GM23338 (cell line): ENCODE data around the gene TSSC4. TPM values are rescaled to one million over a fixed set of nuclear protein-coding genes. Genes with fewer than 3 reads are reported as not detected.

Source experiments
- ATAC-seq: fragments of 200-7000 bp; cut with Tn5 transposase; 3 replicates; pipeline ENCODE4 v1.9.1; 2020
- DNase-seq: peaks from one replicate; pipeline ENCODE4 v3.0.0-alpha.2; 2015; ENCODE audit warnings: low spot score
- H2AFZ ChIP-seq: fragments of 200-600 bp; sonication (generic); 2 replicates; pipeline ENCODE4 v1.8.0; 2016; ENCODE audit warnings: antibody characterized with exemption, mild to moderate bottlenecking, moderate library complexity
- H3F3A ChIP-seq: fragments of 200-600 bp; sonication (generic); replicated peaks from 2 replicates; pipeline ENCODE4 v1.8.0; 2017; ENCODE audit warnings: antibody characterized with exemption, mixed run types, low read depth
- H3K27ac ChIP-seq: fragments of 200-600 bp; sonication (generic); 2 replicates; pipeline ENCODE4 v1.6.1; 2016; ENCODE audit warnings: low read depth
- H3K27me3 ChIP-seq: fragments of 200-600 bp; sonication (generic); 2 replicates; pipeline ENCODE4 v1.8.0; 2016; ENCODE audit warnings: mild to moderate bottlenecking, mixed run types, moderate library complexity; ENCODE audit not compliant: insufficient read depth
- H3K36me3 ChIP-seq: fragments of 200-600 bp; sonication (generic); 2 replicates; pipeline ENCODE4 v1.8.0; 2016; ENCODE audit warnings: mild to moderate bottlenecking; ENCODE audit not compliant: insufficient read depth
- H3K4me1 ChIP-seq: fragments of 200-600 bp; sonication (generic); 2 replicates; pipeline ENCODE4 v1.8.0; 2016; ENCODE audit warnings: mild to moderate bottlenecking, moderate library complexity; ENCODE audit not compliant: insufficient read depth
- H3K4me2 ChIP-seq: fragments of 200-600 bp; sonication (generic); 2 replicates; pipeline ENCODE4 v1.7.1; 2017; ENCODE audit warnings: mixed run types
- H3K4me3 ChIP-seq: fragments of 200-600 bp; sonication (generic); 2 replicates; pipeline ENCODE4 v1.6.1; 2016; ENCODE audit warnings: mixed run types
- H3K79me2 ChIP-seq: fragments of 200-600 bp; sonication (generic); replicated peaks from 2 replicates; pipeline ENCODE4 v1.8.0; 2017; ENCODE audit warnings: mild to moderate bottlenecking; ENCODE audit not compliant: insufficient read depth
- H3K9me2 ChIP-seq: fragments of 200-600 bp; sonication (generic); 2 replicates; pipeline ENCODE4 v1.8.0; 2017; ENCODE audit not compliant: insufficient read depth
- H4K20me1 ChIP-seq: fragments of 200-600 bp; sonication (generic); replicated peaks from 2 replicates; pipeline ENCODE4 v1.8.0; 2017; ENCODE audit warnings: mild to moderate bottlenecking; ENCODE audit not compliant: insufficient read depth
- H3K27ac Mint-ChIP-seq: 2 replicates; pipeline ENCODE4 v1.8.0; 2020; ENCODE audit warnings: inconsistent platforms, mild to moderate bottlenecking, moderate library complexity, mixed read lengths
- H3K27me3 Mint-ChIP-seq: 3 replicates; pipeline ENCODE4 v1.8.0; 2022; ENCODE audit warnings: low read depth, mild to moderate bottlenecking, moderate library complexity, mixed read lengths, inconsistent platforms; ENCODE audit not compliant: insufficient read depth, poor library complexity
- H3K36me3 Mint-ChIP-seq: 3 replicates; pipeline ENCODE4 v1.8.0; 2021; ENCODE audit warnings: low read depth, mild to moderate bottlenecking, inconsistent platforms, moderate library complexity, mixed read lengths
- H3K4me1 Mint-ChIP-seq: 3 replicates; pipeline ENCODE4 v1.8.0; 2020; ENCODE audit warnings: mild to moderate bottlenecking, inconsistent platforms, mixed read lengths
- H3K4me3 Mint-ChIP-seq: 3 replicates; pipeline ENCODE4 v1.8.0; 2021; ENCODE audit warnings: moderate library complexity, mild to moderate bottlenecking, inconsistent platforms, mixed read lengths
- H3K9me3 Mint-ChIP-seq: 3 replicates; pipeline ENCODE4 v1.8.0; 2020; ENCODE audit warnings: moderate library complexity, mild to moderate bottlenecking, inconsistent platforms, mixed read lengths
- CREB1 ChIP-seq: fragments of 250-450 bp; sonication (Bioruptor Pico); IDR thresholded peaks from 2 replicates; pipeline ENCODE4 v1.5.0; 2020; ENCODE audit warnings: low read depth, mild to moderate bottlenecking, moderate library complexity
- EZH2 ChIP-seq: fragments of 200-600 bp; sonication (generic); IDR thresholded peaks from one replicate; pipeline ENCODE4 v1.8.0; 2017; ENCODE audit warnings: antibody characterized with exemption, mild to moderate bottlenecking, low read depth; ENCODE audit not compliant: unreplicated experiment
- EZH2phosphoT487 ChIP-seq: fragments of 200-600 bp; sonication (generic); IDR thresholded peaks from one replicate; pipeline ENCODE4 v1.8.1; 2018; ENCODE audit warnings: antibody characterized with exemption; ENCODE audit not compliant: unreplicated experiment
- POLR2AphosphoS5 ChIP-seq: IDR thresholded peaks from 2 replicates; pipeline ENCODE4 v1.6.1; 2016; ENCODE audit warnings: antibody characterized with exemption, low read depth
- STAT1 ChIP-seq: IDR thresholded peaks from one replicate; pipeline ENCODE4 v1.6.1; 2016; ENCODE audit warnings: antibody characterized with exemption; ENCODE audit not compliant: unreplicated experiment
- ZNF114 ChIP-seq: fragments of 250-450 bp; sonication (Bioruptor Pico); IDR thresholded peaks from 2 replicates; pipeline ENCODE4 v1.5.0; 2020; ENCODE audit warnings: mild to moderate bottlenecking, moderate library complexity
- ZNF331 ChIP-seq: fragments of 250-450 bp; sonication (Bioruptor Pico); IDR thresholded peaks from 2 replicates; pipeline ENCODE4 v1.5.0; 2020; ENCODE audit warnings: low read depth, mild to moderate bottlenecking, moderate library complexity
- polyA plus RNA-seq: library from polyadenylated mRNA; unstranded; fragments of >200 nt; fragmentation: Nextera tagmentation; extraction: Ambion mirVana; gene quantifications from 2 replicates; pipeline ENCODE4 v1.2.1, GENCODE V29; 2016
- total RNA-seq: library from RNA; depleted of rRNA; stranded (reverse); fragments of >200 nt; shearing (Covaris generic); gene quantifications from 2 replicates; pipeline ENCODE4 v1.2.3, GENCODE V29; 2014
- TF ChIP-seq, protein P1 (sequence below), 2 experiments: fragments of 200-600 bp in 1 of 2; sonication (generic) in 1 of 2; conservative IDR thresholded peaks; 2 replicates each; pipeline versions ENCODE4 v1.5.1 to v1.6.1; 2016 to 2017; ENCODE audit warnings: antibody characterized with exemption in 2 of 2, low read depth in 2 of 2, mild to moderate bottlenecking in 2 of 2, moderate library complexity in 1 of 2
- TF ChIP-seq, protein P2 (sequence below): fragments of 250-450 bp; sonication (Bioruptor Pico); IDR thresholded peaks from 2 replicates; pipeline ENCODE4 v1.5.0; 2020; ENCODE audit warnings: mild to moderate bottlenecking, moderate library complexity
- TF ChIP-seq, protein P3 (sequence below): IDR thresholded peaks from 2 replicates; pipeline ENCODE4 v1.6.1; 2016; ENCODE audit warnings: antibody characterized with exemption

The TSSC4 gene
- total and polyA plus RNA-seq, 2 experiments from 2014 or later: 27.5 to 44.3 TPM

DNA sequence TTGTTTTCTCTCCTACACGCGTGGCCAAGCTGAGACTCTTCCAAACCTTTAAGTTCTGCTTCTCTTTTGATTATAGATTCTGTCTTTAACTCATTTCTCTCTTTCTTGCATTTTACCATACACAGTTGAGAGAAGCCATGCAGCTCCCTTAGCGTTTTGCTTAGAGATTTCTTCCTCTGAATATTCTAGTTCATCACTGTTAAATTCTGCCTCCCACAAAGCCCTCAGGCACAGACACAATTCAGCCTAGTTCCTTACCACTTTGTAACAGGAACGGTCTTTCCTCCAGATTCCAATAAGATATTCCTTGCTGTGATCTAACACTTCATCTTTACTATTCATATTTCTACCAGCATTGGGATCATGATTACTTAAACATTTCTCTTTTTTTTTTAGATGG lies 48.1 kb upstream of the TSSC4 start:
- Mint-ChIP-seq H3K9me3 (peaks cover 53% of the 10 kb centered on the region), H3K4me1 (no peaks in the 10 kb centered on the region; the same call in 2 of the 3 replicates), H3K4me3 (no peak overlapping the region), H3K27ac (no peak overlapping the region), H3K27me3 (peaks cover 24% of the 10 kb centered on the region), H3K36me3 (peaks cover 15% of the 10 kb centered on the region; the same call in 2 of the 3 replicates)
- H2AFZ ChIP-seq: no peak overlapping the region
- no peak overlapping the region for H3K4me3 ChIP-seq
- H3K36me3 ChIP-seq: peaks cover 3% of the 10 kb centered on the region
- ATAC-seq (no peak), DNase-seq (no peak)
- H3K79me2 ChIP-seq: no peaks in the 10 kb centered on the region
- H3F3A ChIP-seq: no peaks in the 10 kb centered on the region
- H4K20me1 ChIP-seq: no peaks in the 10 kb centered on the region
- H3K27me3 ChIP-seq: no peaks in the 10 kb centered on the region
- H3K4me1 ChIP-seq: no peaks in the 10 kb centered on the region
- H3K27ac ChIP-seq: no peak overlapping the region
- TF ChIP-seq, protein P1, sequence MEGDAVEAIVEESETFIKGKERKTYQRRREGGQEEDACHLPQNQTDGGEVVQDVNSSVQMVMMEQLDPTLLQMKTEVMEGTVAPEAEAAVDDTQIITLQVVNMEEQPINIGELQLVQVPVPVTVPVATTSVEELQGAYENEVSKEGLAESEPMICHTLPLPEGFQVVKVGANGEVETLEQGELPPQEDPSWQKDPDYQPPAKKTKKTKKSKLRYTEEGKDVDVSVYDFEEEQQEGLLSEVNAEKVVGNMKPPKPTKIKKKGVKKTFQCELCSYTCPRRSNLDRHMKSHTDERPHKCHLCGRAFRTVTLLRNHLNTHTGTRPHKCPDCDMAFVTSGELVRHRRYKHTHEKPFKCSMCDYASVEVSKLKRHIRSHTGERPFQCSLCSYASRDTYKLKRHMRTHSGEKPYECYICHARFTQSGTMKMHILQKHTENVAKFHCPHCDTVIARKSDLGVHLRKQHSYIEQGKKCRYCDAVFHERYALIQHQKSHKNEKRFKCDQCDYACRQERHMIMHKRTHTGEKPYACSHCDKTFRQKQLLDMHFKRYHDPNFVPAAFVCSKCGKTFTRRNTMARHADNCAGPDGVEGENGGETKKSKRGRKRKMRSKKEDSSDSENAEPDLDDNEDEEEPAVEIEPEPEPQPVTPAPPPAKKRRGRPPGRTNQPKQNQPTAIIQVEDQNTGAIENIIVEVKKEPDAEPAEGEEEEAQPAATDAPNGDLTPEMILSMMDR (conservative IDR thresholded peaks at IDR 0.05; ENCODE audit: low read depth in 2 of 2): no peak
- TF ChIP-seq EZH2 (no peak), EZH2phosphoT487 (no peak), POLR2AphosphoS5 (no peak)
- no peak overlapping the region for H3K4me2 ChIP-seq
- H3K9me2 ChIP-seq: no peaks in the 10 kb centered on the region

DNA sequence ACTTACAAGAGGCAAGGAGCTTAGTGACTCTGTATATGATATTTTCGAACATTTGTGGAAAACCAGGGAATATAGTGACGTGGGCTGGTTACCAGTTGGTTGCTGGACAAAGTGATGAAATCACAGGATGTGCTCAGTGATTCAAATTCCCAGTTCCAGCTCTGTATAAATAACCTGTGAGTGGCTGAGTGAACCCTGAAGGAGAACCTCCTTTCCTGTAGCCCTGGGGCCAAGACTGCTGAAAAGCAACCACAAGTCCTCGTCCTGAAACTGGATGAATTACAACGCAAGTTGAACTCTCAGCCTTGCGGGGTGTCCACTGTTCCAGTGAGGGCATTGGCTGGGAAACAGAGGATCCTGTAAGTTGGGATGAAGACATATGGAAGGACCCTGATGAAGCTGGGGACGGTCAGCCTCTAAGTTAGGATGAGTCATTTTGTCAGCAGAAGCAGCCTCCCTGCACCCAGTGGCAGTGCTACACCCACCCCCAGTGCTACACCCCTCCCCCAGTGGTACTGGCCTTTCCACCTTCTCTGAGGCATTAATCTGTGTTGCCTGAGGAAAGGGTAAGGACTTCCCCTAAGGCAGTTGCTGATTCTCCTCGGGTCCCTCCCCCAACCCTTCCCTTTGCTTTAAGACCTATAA lies 45.4 kb upstream of the TSSC4 start:
- no peaks in the 10 kb centered on the region for H3K79me2 ChIP-seq
- H3F3A ChIP-seq: no peaks in the 10 kb centered on the region
- H3K36me3 ChIP-seq: no peaks in the 10 kb centered on the region
- no peak overlapping the region for H3K4me3 ChIP-seq
- no peaks in the 10 kb centered on the region for H4K20me1 ChIP-seq
- no peak overlapping the region for H3K27ac ChIP-seq
- H3K27me3 ChIP-seq: no peaks in the 10 kb centered on the region
- no peaks in the 10 kb centered on the region for H3K9me2 ChIP-seq
- no peak overlapping the region for H3K27ac Mint-ChIP-seq
- H3K9me3 Mint-ChIP-seq: peaks cover 29% of the 10 kb centered on the region
- H3K4me1 ChIP-seq: no peaks in the 10 kb centered on the region
- ATAC-seq (no peak), DNase-seq (no peak)
- no peak overlapping the region for H3K4me2 ChIP-seq
- H3K4me1 Mint-ChIP-seq: no peaks in the 10 kb centered on the region; the same call in 2 of the 3 replicates
- no peak overlapping the region for H2AFZ ChIP-seq
- H3K36me3 Mint-ChIP-seq: peaks cover 3% of the 10 kb centered on the region; the same call in 1 of the 3 replicates
- H3K27me3 Mint-ChIP-seq: peaks cover 19% of the 10 kb centered on the region
- H3K4me3 Mint-ChIP-seq: no peak overlapping the region
- TF ChIP-seq ZNF114 (CRISPR knock-in tag) (no peak), POLR2AphosphoS5 (no peak), CREB1 (no peak), ZNF331 (CRISPR knock-in tag) (no peak), STAT1 (no peak), EZH2 (no peak)
- TF ChIP-seq, protein P2, sequence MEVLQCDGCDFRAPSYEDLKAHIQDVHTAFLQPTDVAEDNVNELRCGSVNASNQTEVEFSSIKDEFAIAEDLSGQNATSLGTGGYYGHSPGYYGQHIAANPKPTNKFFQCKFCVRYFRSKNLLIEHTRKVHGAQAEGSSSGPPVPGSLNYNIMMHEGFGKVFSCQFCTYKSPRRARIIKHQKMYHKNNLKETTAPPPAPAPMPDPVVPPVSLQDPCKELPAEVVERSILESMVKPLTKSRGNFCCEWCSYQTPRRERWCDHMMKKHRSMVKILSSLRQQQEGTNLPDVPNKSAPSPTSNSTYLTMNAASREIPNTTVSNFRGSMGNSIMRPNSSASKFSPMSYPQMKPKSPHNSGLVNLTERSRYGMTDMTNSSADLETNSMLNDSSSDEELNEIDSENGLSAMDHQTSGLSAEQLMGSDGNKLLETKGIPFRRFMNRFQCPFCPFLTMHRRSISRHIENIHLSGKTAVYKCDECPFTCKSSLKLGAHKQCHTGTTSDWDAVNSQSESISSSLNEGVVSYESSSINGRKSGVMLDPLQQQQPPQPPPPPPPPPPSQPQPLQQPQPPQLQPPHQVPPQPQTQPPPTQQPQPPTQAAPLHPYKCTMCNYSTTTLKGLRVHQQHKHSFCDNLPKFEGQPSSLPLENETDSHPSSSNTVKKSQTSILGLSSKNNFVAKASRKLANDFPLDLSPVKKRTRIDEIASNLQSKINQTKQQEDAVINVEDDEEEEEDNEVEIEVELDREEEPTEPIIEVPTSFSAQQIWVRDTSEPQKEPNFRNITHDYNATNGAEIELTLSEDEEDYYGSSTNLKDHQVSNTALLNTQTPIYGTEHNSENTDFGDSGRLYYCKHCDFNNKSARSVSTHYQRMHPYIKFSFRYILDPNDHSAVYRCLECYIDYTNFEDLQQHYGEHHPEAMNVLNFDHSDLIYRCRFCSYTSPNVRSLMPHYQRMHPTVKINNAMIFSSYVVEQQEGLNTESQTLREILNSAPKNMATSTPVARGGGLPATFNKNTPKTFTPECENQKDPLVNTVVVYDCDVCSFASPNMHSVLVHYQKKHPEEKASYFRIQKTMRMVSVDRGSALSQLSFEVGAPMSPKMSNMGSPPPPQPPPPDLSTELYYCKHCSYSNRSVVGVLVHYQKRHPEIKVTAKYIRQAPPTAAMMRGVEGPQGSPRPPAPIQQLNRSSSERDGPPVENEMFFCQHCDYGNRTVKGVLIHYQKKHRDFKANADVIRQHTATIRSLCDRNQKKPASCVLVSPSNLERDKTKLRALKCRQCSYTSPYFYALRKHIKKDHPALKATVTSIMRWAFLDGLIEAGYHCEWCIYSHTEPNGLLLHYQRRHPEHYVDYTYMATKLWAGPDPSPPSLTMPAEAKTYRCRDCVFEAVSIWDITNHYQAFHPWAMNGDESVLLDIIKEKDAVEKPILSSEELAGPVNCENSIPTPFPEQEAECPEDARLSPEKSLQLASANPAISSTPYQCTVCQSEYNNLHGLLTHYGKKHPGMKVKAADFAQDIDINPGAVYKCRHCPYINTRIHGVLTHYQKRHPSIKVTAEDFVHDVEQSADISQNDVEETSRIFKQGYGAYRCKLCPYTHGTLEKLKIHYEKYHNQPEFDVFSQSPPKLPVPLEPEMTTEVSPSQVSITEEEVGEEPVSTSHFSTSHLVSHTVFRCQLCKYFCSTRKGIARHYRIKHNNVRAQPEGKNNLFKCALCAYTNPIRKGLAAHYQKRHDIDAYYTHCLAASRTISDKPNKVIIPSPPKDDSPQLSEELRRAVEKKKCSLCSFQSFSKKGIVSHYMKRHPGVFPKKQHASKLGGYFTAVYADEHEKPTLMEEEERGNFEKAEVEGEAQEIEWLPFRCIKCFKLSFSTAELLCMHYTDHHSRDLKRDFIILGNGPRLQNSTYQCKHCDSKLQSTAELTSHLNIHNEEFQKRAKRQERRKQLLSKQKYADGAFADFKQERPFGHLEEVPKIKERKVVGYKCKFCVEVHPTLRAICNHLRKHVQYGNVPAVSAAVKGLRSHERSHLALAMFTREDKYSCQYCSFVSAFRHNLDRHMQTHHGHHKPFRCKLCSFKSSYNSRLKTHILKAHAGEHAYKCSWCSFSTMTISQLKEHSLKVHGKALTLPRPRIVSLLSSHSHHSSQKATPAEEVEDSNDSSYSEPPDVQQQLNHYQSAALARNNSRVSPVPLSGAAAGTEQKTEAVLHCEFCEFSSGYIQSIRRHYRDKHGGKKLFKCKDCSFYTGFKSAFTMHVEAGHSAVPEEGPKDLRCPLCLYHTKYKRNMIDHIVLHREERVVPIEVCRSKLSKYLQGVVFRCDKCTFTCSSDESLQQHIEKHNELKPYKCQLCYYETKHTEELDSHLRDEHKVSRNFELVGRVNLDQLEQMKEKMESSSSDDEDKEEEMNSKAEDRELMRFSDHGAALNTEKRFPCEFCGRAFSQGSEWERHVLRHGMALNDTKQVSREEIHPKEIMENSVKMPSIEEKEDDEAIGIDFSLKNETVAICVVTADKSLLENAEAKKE (CRISPR knock-in tag): no peak
- TF ChIP-seq, protein P3, sequence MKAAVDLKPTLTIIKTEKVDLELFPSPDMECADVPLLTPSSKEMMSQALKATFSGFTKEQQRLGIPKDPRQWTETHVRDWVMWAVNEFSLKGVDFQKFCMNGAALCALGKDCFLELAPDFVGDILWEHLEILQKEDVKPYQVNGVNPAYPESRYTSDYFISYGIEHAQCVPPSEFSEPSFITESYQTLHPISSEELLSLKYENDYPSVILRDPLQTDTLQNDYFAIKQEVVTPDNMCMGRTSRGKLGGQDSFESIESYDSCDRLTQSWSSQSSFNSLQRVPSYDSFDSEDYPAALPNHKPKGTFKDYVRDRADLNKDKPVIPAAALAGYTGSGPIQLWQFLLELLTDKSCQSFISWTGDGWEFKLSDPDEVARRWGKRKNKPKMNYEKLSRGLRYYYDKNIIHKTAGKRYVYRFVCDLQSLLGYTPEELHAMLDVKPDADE: no peak
